Mesenteric fat pad (tissue), 1 donor: ENCODE measurements around the gene CBX2. TPM values are rescaled to one million over a fixed set of nuclear protein-coding genes. Genes with fewer than 3 reads are reported as not detected.

Experiments
- total RNA-seq: library from RNA; stranded (reverse); fragmentation: NEBNext Ultra II Directional; extraction: Animal tissue kit (Norgen Biotek cat#: 25700); gene quantifications from one replicate; pipeline ENCODE4 v1.2.1, GENCODE V29; 2021
- donor health status: DM: yes; HTN: yes; CAD: no.

The CBX2 gene
- total RNA-seq, 1 donor from 2014 or later = 2.9 TPM

Other genes with a start within 250 kb of the CBX2 start
- 0.45 TPM for gene RBFOX3, start 167.1 kb upstream of the CBX2 start, total RNA-seq
- gene ENPP7, start 47.2 kb upstream of the CBX2 start, total RNA-seq = 0.26 TPM
- 7.5 TPM for gene CBX8, start 18.9 kb downstream of the CBX2 start, total RNA-seq
- gene CBX4, start 61.3 kb downstream of the CBX2 start, total RNA-seq = 16.9 TPM